ENCODE data around the gene CSGALNACT2. TPM values are rescaled to one million over a fixed set of nuclear protein-coding genes. Genes with fewer than 3 reads are reported as not detected.

CSGALNACT2 gene
- total and polyA plus RNA-seq, 7 donors = 10.2 to 33.1 (median 18.9) TPM

GRCh38 chr10:43223056-43223455 lies 84.8 kb downstream of the CSGALNACT2 start:
- Histone ChIP-seq H3K36me3 (ENCODE audit: insufficient read depth in 1 of 2, low read depth in 1 of 2) (no peaks in the 10 kb centered on the region), H3K4me1 (no peaks in the 10 kb centered on the region), H3K9me3 (no peaks in the 10 kb centered on the region), H3K27me3 (ENCODE audit: insufficient read depth in 3 of 3, low read length in 2 of 3) (peaks cover 0 to 9% (median 0%) of the 10 kb centered on the region in 3 donors), H3K27ac (no peak overlapping the region), H3K4me3 (no peak overlapping the region)
- ATAC-seq = no peak
- no peak for TF ChIP-seq CTCF (IDR thresholded peaks at IDR 0.05)
- intact Hi-C loops (cut with DNase I) = no loop called here
- DNase-seq = no peak
- 48 to 53% (median 52%) methylated on average over 1 of the region's 1 CpG for WGBS, 3 donors

GRCh38 chr10:43224321-43224720 lies 86.1 kb downstream of the CSGALNACT2 start:
- WGBS, 3 donors = 18 to 55% (median 18%) methylated on average over 1 of the region's 1 CpG
- Histone ChIP-seq H3K4me1 (no peaks in the 10 kb centered on the region), H3K27ac (no peak overlapping the region), H3K27me3 (ENCODE audit: insufficient read depth in 3 of 3, low read length in 2 of 3) (peaks cover 0 to 15% (median 0%) of the 10 kb centered on the region in 3 donors), H3K4me3 (no peak overlapping the region), H3K9me3 (no peaks in the 10 kb centered on the region), H3K36me3 (ENCODE audit: insufficient read depth in 1 of 2, low read depth in 1 of 2) (no peaks in the 10 kb centered on the region)
- ATAC-seq = no peak
- TF ChIP-seq CTCF (IDR thresholded peaks at IDR 0.05) = no peak
- no peak for DNase-seq
- intact Hi-C loops (cut with DNase I) = no loop called here

GRCh38 chr10:43225004-43225786 lies 87.0 kb downstream of the CSGALNACT2 start:
- H3K36me3 ChIP-seq (ENCODE audit: insufficient read depth in 1 of 2, low read depth in 1 of 2) = no peaks in the 10 kb centered on the region
- H3K27me3 ChIP-seq (ENCODE audit: insufficient read depth in 3 of 3, low read length in 2 of 3) = peaks cover 0 to 24% (median 4%) of the 10 kb centered on the region in 3 donors
- ATAC-seq (no peak), DNase-seq (no peak)
- intact Hi-C loops (cut with DNase I) = no loop called here
- H3K4me1 ChIP-seq = no peaks in the 10 kb centered on the region
- 49 to 76% (median 65%) methylated on average over 5 of the region's 5 CpGs for WGBS, 3 donors
- no peak overlapping the region for H3K4me3 ChIP-seq
- TF ChIP-seq CTCF (IDR thresholded peaks at IDR 0.05) = no peak
- no peaks in the 10 kb centered on the region for H3K9me3 ChIP-seq
- no peak overlapping the region for H3K27ac ChIP-seq

GRCh38 chr10:43225787-43226153 lies 87.5 kb downstream of the CSGALNACT2 start:
- no peak overlapping the region for H3K4me3 ChIP-seq
- intact Hi-C loops (cut with DNase I) = no loop called here
- ATAC-seq (no peak), DNase-seq (peak in 1 of 2 donors; percentile 18)
- H3K9me3 ChIP-seq = no peaks in the 10 kb centered on the region
- no peak overlapping the region for H3K27ac ChIP-seq
- no peak for TF ChIP-seq CTCF (IDR thresholded peaks at IDR 0.05)
- WGBS, 3 donors = 19 to 39% (median 24%) methylated on average over 11 of the region's 11 CpGs
- H3K27me3 ChIP-seq (ENCODE audit: insufficient read depth in 3 of 3, low read length in 2 of 3) = peaks cover 0 to 28% (median 4%) of the 10 kb centered on the region in 3 donors
- H3K4me1 ChIP-seq = no peaks in the 10 kb centered on the region
- H3K36me3 ChIP-seq (ENCODE audit: insufficient read depth in 1 of 2, low read depth in 1 of 2) = no peaks in the 10 kb centered on the region

Data from psoas muscle (tissue), 8 donors.